Lower lobe of right lung (tissue), 2 donors: ENCODE measurements around the gene MICAL3. TPM values are rescaled to one million over a fixed set of nuclear protein-coding genes. Genes with fewer than 3 reads are reported as not detected.
"Not testable (repeated sequence)": the region's sequence is repeated elsewhere in the genome, so short reads cannot be mapped to it uniquely, and the experiment has no call there.

Experiments
- ATAC-seq, 2 donors: fragments of 200-7000 bp; cut with Tn5 transposase; one replicate each; pipeline ENCODE4 v1.9.1; 2020 to 2022; ENCODE audit warnings: mild to moderate bottlenecking in 2 of 2, moderate library complexity in 2 of 2
- DNase-seq: peaks from one replicate; pipeline ENCODE4 v3.0.0-alpha.2; 2020
- H3K27ac ChIP-seq: fragments of 200-600 bp; one replicate; pipeline ENCODE4 v1.8.0; 2022
- H3K27me3 ChIP-seq: fragments of 200-600 bp; one replicate; pipeline ENCODE4 v1.8.0; 2022; ENCODE audit warnings: low read depth
- H3K36me3 ChIP-seq: fragments of 200-600 bp; one replicate; pipeline ENCODE4 v1.8.0; 2022; ENCODE audit warnings: mild to moderate bottlenecking
- H3K4me1 ChIP-seq: fragments of 200-600 bp; one replicate; pipeline ENCODE4 v1.8.0; 2022
- H3K4me3 ChIP-seq: fragments of 200-600 bp; one replicate; pipeline ENCODE4 v1.8.0; 2022; ENCODE audit warnings: mild to moderate bottlenecking
- H3K9me3 ChIP-seq: fragments of 200-600 bp; one replicate; pipeline ENCODE4 v1.8.0; 2022
- CTCF ChIP-seq: fragments of 200-600 bp; IDR thresholded peaks from one replicate; pipeline ENCODE4 v1.8.0; 2022; ENCODE audit warnings: antibody characterized with exemption, mild to moderate bottlenecking
- intact Hi-C: fragments of 100-400 bp; cut with DNase I; formaldehyde crosslinking; loops from one replicate; pipeline ENCODE4 v1.11.0; 2022
- total RNA-seq: library from RNA; stranded (reverse); fragmentation: NEBNext Ultra II Directional; extraction: Animal tissue kit (Norgen Biotek cat#: 25700); gene quantifications from one replicate; pipeline ENCODE4 v1.2.1, GENCODE V29; 2021
- donor health status: DM: no; HTN: yes; CAD: no; lungs with severe emphysema.

The MICAL3 gene
- total RNA-seq, 1 donor from 2014 or later = 23.5 TPM

- H3K27me3 ChIP-seq = no peaks in the 10 kb centered on the region
- no peaks in the 10 kb centered on the region for H3K9me3 ChIP-seq
- DNase-seq = no peak
- intact Hi-C loops = no loop called here
- no peak for TF ChIP-seq CTCF
- H3K4me1 ChIP-seq = peaks cover 16% of the 10 kb centered on the region
- H3K4me3 ChIP-seq = no peak overlapping the region
- no peaks in the 10 kb centered on the region for H3K36me3 ChIP-seq
- ATAC-seq = no peak
- H3K27ac ChIP-seq = no peak overlapping the region
Observed at GRCh38 chr22:17994424-17995108, 29.8 kb downstream of the MICAL3 start.

GRCh38 chr22:17992976-17993375 is 31.4 kb downstream of the MICAL3 start:
- H3K9me3 ChIP-seq, intact Hi-C loops, H3K27ac ChIP-seq, H3K36me3 ChIP-seq, H3K4me3 ChIP-seq, DNase-seq, H3K27me3 ChIP-seq, ATAC-seq: not testable (repeated sequence)
- peaks cover 14% of the 10 kb centered on the region for H3K4me1 ChIP-seq

GRCh38 chr22:17991992-17992391 is 32.4 kb downstream of the MICAL3 start:
- intact Hi-C loops, H3K9me3 ChIP-seq, H3K4me3 ChIP-seq, H3K27me3 ChIP-seq, H3K36me3 ChIP-seq, ATAC-seq, DNase-seq, H3K27ac ChIP-seq: not testable (repeated sequence)
- peaks cover 14% of the 10 kb centered on the region for H3K4me1 ChIP-seq

GRCh38 chr22:17990942-17991341 is 33.4 kb downstream of the MICAL3 start:
- H3K36me3 ChIP-seq = no peaks in the 10 kb centered on the region
- H3K9me3 ChIP-seq = no peaks in the 10 kb centered on the region
- ATAC-seq (no peak), DNase-seq (no peak)
- TF ChIP-seq CTCF = no peak
- no peaks in the 10 kb centered on the region for H3K27me3 ChIP-seq
- peaks cover 14% of the 10 kb centered on the region for H3K4me1 ChIP-seq
- no peak overlapping the region for H3K27ac ChIP-seq
- no peak overlapping the region for H3K4me3 ChIP-seq
- intact Hi-C loops = no loop called here

GRCh38 chr22:17990147-17990546 is 34.2 kb downstream of the MICAL3 start:
- H3K4me1 ChIP-seq = peaks cover 14% of the 10 kb centered on the region
- intact Hi-C loops = no loop called here
- H3K27me3 ChIP-seq = no peaks in the 10 kb centered on the region

GRCh38 chr22:17988800-17989513 is 35.4 kb downstream of the MICAL3 start:
- Histone ChIP-seq H3K36me3 (no peaks in the 10 kb centered on the region), H3K27me3 (no peaks in the 10 kb centered on the region), H3K27ac (no peak overlapping the region), H3K9me3 (no peaks in the 10 kb centered on the region), H3K4me3 (no peak overlapping the region), H3K4me1 (peaks cover 14% of the 10 kb centered on the region)
- TF ChIP-seq CTCF = no peak
- ATAC-seq (no peak), DNase-seq (no peak)
- intact Hi-C loops = no loop called here

More at GRCh38 chr22:17990147-17990546, 34.2 kb downstream of the MICAL3 start:
- H3K9me3 ChIP-seq = no peaks in the 10 kb centered on the region
- ATAC-seq = no peak
- H3K27ac ChIP-seq = no peak overlapping the region
- no peak overlapping the region for H3K4me3 ChIP-seq
- H3K36me3 ChIP-seq = no peaks in the 10 kb centered on the region
- no peak for TF ChIP-seq CTCF
- no peak for DNase-seq
